Skin of body (tissue), 2 donors: ENCODE data around the gene RHOC. TPM values are rescaled to one million over a fixed set of nuclear protein-coding genes. Genes with fewer than 3 reads are reported as not detected.
A peak's percentile ranks its signal among the peaks of the same experiment; 100 is the strongest.

ENCODE experiments used
- DNase-seq: peaks from one replicate; lab custom pipeline; 2025; lab: John Stamatoyannopoulos, UW
- total RNA-seq: library from RNA; depleted of rRNA; stranded (reverse); fragments of >200 nt; gene quantifications from one replicate; pipeline ENCODE4 v1.2.3, GENCODE V29; 2014

RHOC gene
- total RNA-seq, 1 donor from 2014 or later: 108 TPM

GRCh38 chr1:112685913-112686312, 21.0 kb downstream of the RHOC start:
- DNase-seq: no peak

GRCh38 chr1:112678605-112679004, 28.3 kb downstream of the RHOC start:
- no peak for DNase-seq

DNA sequence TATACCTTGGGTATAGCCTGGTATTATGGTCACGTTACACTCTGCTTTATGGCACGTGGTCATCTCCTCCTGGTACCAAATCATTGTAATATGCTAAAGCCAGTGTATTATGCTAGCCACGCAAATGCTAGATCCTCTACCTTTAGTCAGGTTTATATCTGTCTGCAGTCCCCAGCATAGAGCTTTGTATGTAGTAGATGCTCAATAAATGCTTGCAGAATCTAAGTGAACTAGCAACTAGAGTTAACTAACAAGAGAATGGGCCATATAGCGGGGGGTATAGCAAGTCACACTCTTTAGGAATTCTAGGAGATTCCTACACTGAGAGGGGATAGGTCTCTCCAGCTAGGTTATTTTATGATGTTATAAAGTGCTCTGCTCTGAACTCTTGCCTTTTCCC, 29.4 kb downstream of the RHOC start:
- DNase-seq: no peak

GRCh38 chr1:112676543-112676942, 30.4 kb downstream of the RHOC start:
- no peak for DNase-seq

DNA sequence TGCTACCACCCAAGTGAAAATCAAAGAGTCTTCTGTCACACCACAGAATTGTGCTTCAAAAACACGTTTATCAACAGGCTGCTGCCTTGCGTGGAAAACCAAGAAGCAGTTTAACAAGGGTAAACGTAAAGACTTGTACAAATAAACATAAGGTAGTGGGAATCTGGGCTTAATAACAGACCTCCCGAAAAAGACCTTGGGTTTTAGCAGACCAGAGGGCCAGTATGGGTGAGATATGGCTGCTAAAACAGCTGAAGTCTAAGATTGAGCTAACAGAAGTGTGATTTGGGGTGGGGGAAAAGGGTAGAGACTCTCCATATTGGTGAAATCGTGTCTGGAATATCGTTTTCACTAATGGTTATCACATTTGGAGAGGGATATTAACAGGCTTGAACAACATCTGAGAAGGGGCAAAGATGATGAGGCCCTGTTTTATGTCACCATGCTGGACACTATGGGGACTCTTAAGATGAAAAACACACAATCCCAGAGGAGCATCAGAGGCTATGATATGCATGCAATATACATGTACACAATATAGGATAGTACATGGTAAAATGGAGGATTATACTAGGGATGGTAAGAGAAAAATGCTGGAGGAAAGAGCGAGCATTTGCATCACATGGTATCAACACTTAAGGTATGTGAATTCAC, 31.1 kb downstream of the RHOC start:
- DNase-seq: no peak

- DNase-seq: no peak
These were observed 31.8 kb downstream of the RHOC start for GRCh38 chr1:112674986-112675727.

- peak; percentile 60 for DNase-seq
These were observed 32.4 kb downstream of the RHOC start, which contains the start of gene MOV10 for GRCh38 chr1:112674440-112674985. TSS of gene MOV10 (plus strand) at chr1:112674659. CDS start at chr1:112674913, 254 bp downstream.

DNA sequence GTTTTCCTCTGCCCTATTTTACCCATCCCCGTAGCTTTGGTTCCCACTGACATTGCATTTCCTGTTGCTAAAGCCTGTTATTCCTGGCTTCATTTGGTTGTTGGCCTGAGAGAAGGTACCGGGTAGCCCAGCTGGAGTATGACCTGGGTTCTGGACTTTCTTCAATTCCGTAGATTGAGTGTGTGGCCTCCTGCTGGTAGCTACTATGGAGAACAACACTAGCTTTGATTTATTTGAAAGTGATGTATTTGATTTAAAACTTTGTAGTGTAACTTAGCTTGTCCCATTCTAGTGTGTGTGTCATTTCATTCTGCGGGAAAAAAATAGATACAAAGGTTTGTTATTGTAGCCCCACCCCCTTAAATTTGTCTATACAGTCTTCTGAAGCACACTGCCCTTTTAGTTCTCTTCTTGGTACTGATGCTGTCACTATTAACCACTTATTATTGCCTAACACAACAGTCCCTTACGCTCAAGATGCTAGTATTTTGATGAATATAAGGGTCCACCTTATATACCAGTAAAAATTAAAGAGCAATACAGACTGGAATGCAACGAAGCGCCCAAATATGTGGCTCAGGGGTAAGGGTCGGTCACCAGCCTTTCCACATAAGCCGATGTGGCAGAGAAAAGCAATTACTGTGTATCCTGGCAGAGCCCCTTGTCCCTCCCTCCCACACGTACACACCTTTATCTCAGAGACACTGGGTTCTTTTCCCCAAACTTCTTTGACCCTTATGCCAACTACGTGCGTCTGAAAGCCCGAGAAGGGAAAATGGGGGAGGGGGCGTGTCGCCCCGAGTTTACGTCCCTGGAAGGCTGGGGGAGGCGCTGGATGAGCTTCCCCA, 33.1 kb downstream of the RHOC start:
- DNase-seq: peak; percentile 60

DNA sequence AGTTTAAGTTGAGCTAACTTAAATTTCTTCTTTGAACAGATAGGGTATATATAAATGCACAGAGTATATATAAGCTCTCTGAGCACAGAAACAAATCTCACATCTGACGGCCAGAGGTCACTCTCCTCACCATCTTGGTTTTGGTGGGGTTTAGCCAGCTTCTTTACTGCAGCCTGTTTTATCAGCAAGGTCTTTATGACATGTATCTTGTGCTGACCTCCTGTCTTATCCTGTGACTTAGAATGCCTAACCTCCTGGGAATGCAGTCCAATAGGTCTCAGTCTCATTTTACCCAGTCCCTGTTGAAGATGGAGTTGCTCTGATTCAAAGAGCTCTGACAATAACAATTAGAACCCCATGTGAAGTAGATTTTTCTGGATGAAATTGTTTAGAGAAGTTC, 34.1 kb downstream of the RHOC start:
- DNase-seq: no peak

DNA sequence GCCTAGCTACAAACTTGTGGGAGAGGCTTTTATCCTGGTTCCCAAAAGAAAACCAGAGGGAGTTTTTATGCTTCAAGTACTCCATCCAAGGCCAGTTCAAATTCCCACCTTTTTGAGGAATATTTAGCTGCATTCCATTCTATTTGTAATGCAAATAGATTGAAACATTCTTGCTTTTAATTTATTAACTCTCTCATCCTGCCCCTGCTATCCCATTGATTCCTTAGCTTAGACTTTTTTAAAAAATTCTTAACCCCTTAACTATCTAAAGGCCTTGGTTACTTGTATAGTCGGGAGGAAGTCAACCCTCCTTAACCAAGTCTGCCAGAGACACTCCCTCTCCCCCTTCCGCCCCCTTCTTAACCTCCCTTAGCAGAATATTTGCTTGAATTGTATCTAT, 34.9 kb downstream of the RHOC start:
- DNase-seq: no peak

DNA sequence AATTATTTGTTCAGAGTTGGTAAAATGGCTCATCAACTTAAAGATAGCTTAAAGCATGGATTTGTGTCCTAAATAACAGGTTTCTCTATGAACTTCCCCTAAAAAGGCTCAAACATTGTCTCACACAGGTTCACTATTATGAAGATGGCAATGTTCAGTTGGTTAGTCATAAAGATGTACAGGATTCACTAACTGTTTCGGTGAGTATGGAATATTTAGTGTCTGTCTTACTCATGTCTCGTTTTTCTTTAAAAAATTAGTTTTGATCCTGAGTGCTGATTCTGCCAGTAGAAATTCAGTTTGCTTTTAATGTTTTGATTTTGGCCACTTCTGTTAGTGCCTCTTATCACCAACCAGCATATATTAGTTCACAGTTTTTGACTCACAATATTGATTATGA, 40.0 kb downstream of the RHOC start:
- no peak for DNase-seq

- DNase-seq: no peak
These were observed 41.1 kb downstream of the RHOC start for GRCh38 chr1:112665857-112666256.

- no peak for DNase-seq
These were observed 55.7 kb downstream of the RHOC start for GRCh38 chr1:112651205-112651604.

Other genes starting within 250 kb of the RHOC start
- 4.7 TPM for gene WNT2B, start 198.2 kb downstream of the RHOC start, total RNA-seq
- 20.9 TPM for gene ST7L, start 88.0 kb downstream of the RHOC start, total RNA-seq
- 147 TPM for gene CAPZA1, start 87.3 kb downstream of the RHOC start, total RNA-seq
- gene MOV10, start 32.5 kb downstream of the RHOC start, total RNA-seq: 36.7 TPM
- 0.59 TPM for gene PPM1J, start 8.2 kb upstream of the RHOC start, total RNA-seq
- 28.3 TPM for gene SLC16A1, start 249.1 kb upstream of the RHOC start, total RNA-seq